Neutrophil (primary cell): ENCODE results near the gene GTF3C1.
"Not testable (repeated sequence)": the region's sequence is repeated elsewhere in the genome, so short reads cannot be mapped to it uniquely, and the experiment has no call there.

Experiments used
- H3K27ac ChIP-seq: fragments of 200-600 bp; sonication (generic); 2 replicates; pipeline ENCODE4 v1.5.1; 2016; ENCODE audit warnings: mild to moderate bottlenecking, moderate library complexity
- H3K27me3 ChIP-seq: fragments of 200-600 bp; sonication (generic); 2 replicates; pipeline ENCODE4 v1.6.0; 2016; ENCODE audit warnings: mild to moderate bottlenecking
- H3K36me3 ChIP-seq: fragments of 200-600 bp; sonication (generic); 2 replicates; pipeline ENCODE4 v1.5.1; 2017
- H3K4me1 ChIP-seq, 2 experiments: fragments of 200-600 bp in 1 of 2; sonication (generic) in 1 of 2; 1 replicate in 1 of 2; 2 replicates in 1 of 2; pipeline versions ENCODE4 v1.5.1 to v1.6.1; 2013 to 2016; ENCODE audit warnings: low read depth in 1 of 2, low read length in 1 of 2, mild to moderate bottlenecking in 1 of 2, moderate library complexity in 1 of 2; ENCODE audit not compliant: control insufficient read depth in 1 of 2, insufficient read depth in 1 of 2
- H3K4me3 ChIP-seq, 2 experiments: fragments of 200-600 bp in 1 of 2; sonication (generic) in 1 of 2; 1 replicate in 1 of 2; 2 replicates in 1 of 2; pipeline ENCODE4 v1.5.1; 2013 to 2016; ENCODE audit warnings: low read depth in 1 of 2, low read length in 1 of 2, mild to moderate bottlenecking in 1 of 2, moderate library complexity in 1 of 2
- H3K9me3 ChIP-seq: fragments of 200-600 bp; sonication (generic); 2 replicates; pipeline ENCODE4 v1.5.1; 2016
- CTCF ChIP-seq: fragments of 200-600 bp; sonication (generic); IDR thresholded peaks from 2 replicates; pipeline ENCODE4 v1.5.1; 2016; ENCODE audit warnings: antibody characterized with exemption

The GTF3C1 gene

GRCh38 chr16:27571433-27572326 is 22.0 kb upstream of the GTF3C1 start:
- peaks cover 0 to under 1% of the 10 kb centered on the region in 2 experiments for H3K4me1 ChIP-seq
- TF ChIP-seq CTCF: no peak
- H3K36me3 ChIP-seq: peaks cover 6% of the 10 kb centered on the region
- no peak overlapping the region for H3K4me3 ChIP-seq
- H3K27ac ChIP-seq: no peak overlapping the region
- H3K9me3 ChIP-seq: no peaks in the 10 kb centered on the region
- no peaks in the 10 kb centered on the region for H3K27me3 ChIP-seq

- H3K36me3 ChIP-seq, H3K9me3 ChIP-seq, H3K4me1 ChIP-seq, H3K27me3 ChIP-seq, H3K4me3 ChIP-seq, H3K27ac ChIP-seq: not testable (repeated sequence)
Measured at GRCh38 chr16:27570986-27571385, 21.3 kb upstream of the GTF3C1 start.

DNA sequence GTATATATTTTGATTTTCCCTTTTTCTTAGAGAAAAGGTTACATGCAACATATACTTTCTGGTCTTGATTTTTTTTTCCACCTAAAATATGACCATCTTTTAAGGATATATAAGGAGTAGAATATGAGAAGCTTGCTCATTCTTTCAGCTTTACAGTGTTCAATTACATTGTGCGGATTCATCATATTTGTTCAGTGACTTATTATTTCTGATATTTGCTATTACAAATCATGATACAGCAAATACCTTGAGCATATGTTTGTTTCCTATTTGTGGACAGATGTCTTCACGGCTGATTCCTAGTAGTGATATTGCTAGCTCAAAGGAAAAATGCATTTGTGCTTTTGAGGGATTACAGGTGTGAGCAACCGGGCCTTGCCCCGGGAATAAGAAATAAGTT is 18.4 kb upstream of the GTF3C1 start:
- Histone ChIP-seq H3K36me3 (no peaks in the 10 kb centered on the region), H3K9me3 (no peaks in the 10 kb centered on the region), H3K27ac (no peak overlapping the region), H3K4me1 (peaks cover 8 to 10% of the 10 kb centered on the region in 2 experiments), H3K4me3 (no peak overlapping the region), H3K27me3 (no peaks in the 10 kb centered on the region)
- no peak for TF ChIP-seq CTCF

- Histone ChIP-seq H3K27ac (peak overlapping the region; percentile 50), H3K4me1 (peaks cover 8 to 10% of the 10 kb centered on the region in 2 experiments)
- no peak for TF ChIP-seq CTCF
Measured at GRCh38 chr16:27566417-27566816, 16.7 kb upstream of the GTF3C1 start.

DNA sequence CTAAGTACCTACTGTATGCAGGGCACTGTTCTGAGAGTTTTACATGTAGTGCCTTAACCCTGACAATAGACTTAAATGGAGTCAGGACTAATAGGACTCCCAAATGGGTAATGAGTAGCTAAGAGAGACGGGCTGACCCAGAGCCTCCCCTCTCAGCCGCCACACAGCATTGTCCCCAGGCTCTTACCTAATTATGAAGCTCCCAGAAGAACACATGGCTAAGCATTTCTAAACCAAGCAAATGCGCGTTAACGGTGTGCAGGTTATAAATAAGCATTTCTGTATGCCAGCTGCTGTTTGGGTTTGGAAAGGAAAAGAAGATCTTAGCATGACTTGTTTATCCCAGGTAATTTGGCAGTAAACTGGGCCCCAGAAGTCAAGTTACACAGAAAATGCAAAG is 14.5 kb upstream of the GTF3C1 start:
- Histone ChIP-seq H3K36me3 (no peaks in the 10 kb centered on the region), H3K27me3 (no peaks in the 10 kb centered on the region), H3K27ac (no peak overlapping the region), H3K9me3 (no peaks in the 10 kb centered on the region), H3K4me3 (no peak overlapping the region), H3K4me1 (peaks cover 8 to 10% of the 10 kb centered on the region in 2 experiments)
- TF ChIP-seq CTCF: no peak

More at GRCh38 chr16:27566417-27566816, 16.7 kb upstream of the GTF3C1 start:
- H3K36me3 ChIP-seq: no peaks in the 10 kb centered on the region
- no peaks in the 10 kb centered on the region for H3K9me3 ChIP-seq
- H3K4me3 ChIP-seq: no peak overlapping the region
- H3K27me3 ChIP-seq: no peaks in the 10 kb centered on the region

DNA sequence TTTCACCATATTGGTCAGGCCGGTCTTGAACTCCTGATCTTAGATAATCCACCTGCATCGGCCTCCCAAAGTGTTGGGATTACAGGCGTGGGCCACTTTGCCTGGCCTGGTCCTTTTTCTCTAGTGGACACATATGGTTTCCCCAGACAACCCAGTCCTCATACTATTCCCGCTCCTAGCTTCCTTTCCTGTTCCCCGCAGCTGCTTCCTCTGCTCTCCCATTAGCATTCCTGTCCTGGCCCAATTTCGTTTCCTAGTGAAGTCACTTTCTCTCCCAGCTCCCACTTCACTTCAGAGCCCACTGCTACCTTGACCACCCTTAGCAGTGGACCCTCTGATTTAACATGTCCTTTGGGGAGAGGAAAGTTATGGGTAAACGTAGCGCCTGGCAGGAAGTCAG is 11.5 kb upstream of the GTF3C1 start:
- no peaks in the 10 kb centered on the region for H3K36me3 ChIP-seq
- peaks cover 3 to 5% of the 10 kb centered on the region in 2 experiments for H3K4me1 ChIP-seq
- H3K27ac ChIP-seq: no peak overlapping the region
- no peaks in the 10 kb centered on the region for H3K27me3 ChIP-seq
- H3K9me3 ChIP-seq: no peaks in the 10 kb centered on the region
- no peak for TF ChIP-seq CTCF
- no peak overlapping the region for H3K4me3 ChIP-seq
